A673 (cell line): Measurements from ENCODE around the gene GPR22.

Source experiments
- EZH2 ChIP-seq: fragments of 200-600 bp; sonication (generic); IDR thresholded peaks from 2 replicates; pipeline ENCODE4 v1.6.1; 2017; ENCODE audit warnings: borderline replicate concordance, low read depth, mild to moderate bottlenecking, mixed read lengths, antibody characterized with exemption, low read length; ENCODE audit not compliant: poor library complexity, severe bottlenecking
- TF ChIP-seq, protein P1 (sequence below): fragments of 300-800, 200-600 bp; sonication (generic); conservative IDR thresholded peaks from 2 replicates; pipeline ENCODE4 v1.5.1; 2017; ENCODE audit warnings: low read depth, mild to moderate bottlenecking, antibody characterized with exemption, low read length, moderate library complexity, mixed read lengths

DNA sequence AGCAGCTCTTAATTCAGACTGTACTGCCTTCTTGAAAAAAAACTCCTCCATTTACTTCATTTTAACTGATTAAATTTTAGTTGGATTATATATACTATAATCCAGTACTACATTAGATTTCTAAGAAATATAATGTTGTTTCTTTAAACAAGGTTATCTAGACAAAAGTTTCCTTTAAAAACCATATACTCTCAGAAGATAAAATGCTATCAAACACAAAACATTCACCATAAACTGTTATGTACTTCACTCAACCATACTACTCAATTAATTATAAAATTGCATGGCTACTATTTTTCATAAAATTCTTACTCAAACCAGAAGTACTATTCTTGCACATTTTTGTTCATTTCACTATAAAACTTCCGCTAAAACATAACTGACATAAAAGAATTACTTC lies 12.7 kb downstream of the GPR22 start:
- TF ChIP-seq, protein P1, sequence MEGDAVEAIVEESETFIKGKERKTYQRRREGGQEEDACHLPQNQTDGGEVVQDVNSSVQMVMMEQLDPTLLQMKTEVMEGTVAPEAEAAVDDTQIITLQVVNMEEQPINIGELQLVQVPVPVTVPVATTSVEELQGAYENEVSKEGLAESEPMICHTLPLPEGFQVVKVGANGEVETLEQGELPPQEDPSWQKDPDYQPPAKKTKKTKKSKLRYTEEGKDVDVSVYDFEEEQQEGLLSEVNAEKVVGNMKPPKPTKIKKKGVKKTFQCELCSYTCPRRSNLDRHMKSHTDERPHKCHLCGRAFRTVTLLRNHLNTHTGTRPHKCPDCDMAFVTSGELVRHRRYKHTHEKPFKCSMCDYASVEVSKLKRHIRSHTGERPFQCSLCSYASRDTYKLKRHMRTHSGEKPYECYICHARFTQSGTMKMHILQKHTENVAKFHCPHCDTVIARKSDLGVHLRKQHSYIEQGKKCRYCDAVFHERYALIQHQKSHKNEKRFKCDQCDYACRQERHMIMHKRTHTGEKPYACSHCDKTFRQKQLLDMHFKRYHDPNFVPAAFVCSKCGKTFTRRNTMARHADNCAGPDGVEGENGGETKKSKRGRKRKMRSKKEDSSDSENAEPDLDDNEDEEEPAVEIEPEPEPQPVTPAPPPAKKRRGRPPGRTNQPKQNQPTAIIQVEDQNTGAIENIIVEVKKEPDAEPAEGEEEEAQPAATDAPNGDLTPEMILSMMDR: no peak
- no peak for TF ChIP-seq EZH2
